IPS DF 4.7 (cell line): ENCODE results near the gene DTYMK.
"Not testable (repeated sequence)": the region's sequence is repeated elsewhere in the genome, so short reads cannot be mapped to it uniquely, and the experiment has no call there.

Experiments used
- DNase-seq: peaks from one replicate; pipeline ENCODE4 v3.0.0-alpha.2; 2013; ENCODE audit warnings: low spot score; ENCODE audit errors: extremely low read depth

The DTYMK gene, protein sequence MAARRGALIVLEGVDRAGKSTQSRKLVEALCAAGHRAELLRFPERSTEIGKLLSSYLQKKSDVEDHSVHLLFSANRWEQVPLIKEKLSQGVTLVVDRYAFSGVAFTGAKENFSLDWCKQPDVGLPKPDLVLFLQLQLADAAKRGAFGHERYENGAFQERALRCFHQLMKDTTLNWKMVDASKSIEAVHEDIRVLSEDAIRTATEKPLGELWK

DNA sequence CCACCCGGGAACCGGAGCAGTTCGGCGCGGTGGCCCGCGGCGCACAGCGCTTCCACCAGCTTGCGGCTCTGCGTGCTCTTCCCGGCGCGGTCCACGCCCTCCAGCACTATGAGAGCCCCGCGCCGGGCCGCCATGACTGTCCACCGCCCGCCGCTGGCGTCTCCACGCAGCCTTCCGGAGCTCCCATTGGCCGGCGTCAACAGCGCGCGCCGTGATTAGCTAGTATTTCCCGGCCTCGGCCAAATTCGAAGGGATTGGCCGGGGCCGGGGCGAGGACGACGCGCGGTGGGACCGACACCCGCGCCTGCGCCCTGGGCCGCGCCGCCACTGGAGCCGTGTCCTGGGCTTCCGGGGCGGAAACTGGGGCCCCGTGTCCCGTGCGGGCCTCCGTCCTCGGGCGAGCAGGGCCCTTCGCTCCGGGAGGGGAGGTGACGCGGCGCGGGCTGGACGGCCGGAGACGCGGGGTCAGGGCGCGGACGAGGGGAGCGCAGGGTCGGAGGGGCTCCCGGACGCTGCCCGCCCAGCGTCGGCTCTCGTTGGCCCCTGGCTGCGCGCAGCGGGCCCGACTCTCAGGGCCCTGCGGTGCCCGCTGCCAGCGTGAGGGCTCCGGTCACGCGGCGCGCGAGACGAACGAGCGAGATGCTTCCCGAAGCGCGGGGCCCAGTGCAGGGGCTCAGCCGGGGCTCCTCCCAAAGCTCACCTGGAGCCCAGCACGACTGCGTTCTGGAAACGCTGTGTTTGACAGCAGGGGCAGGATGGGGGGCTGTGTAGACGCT lies at the start of gene DTYMK:
Gene DTYMK, minus strand, starts transcription at position 166 of the 776 bp plus-strand sequence. Its CDS starts 32 bp downstream, at position 134.
- no peak for DNase-seq

DNA sequence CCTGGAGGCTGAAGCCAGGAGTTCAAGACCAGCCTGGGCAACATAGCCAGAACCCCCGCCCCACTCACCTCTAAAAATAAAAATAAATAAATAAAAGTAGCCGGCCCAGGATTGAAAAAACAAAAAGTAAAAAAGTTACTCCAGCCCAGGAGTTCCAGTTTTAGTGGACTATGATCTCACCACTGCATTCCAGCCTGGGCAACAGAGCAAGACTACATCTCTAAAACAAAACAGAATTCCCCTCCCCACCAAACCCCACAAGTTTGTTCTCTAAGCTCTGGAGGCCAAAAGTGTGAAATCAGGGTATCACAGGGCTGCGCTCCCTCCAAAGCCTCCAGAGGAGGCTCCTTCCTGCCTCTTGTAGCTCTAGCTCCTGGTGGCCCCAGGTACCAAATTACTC lies 49.5 kb upstream of the DTYMK start:
- no peak for DNase-seq

DNA sequence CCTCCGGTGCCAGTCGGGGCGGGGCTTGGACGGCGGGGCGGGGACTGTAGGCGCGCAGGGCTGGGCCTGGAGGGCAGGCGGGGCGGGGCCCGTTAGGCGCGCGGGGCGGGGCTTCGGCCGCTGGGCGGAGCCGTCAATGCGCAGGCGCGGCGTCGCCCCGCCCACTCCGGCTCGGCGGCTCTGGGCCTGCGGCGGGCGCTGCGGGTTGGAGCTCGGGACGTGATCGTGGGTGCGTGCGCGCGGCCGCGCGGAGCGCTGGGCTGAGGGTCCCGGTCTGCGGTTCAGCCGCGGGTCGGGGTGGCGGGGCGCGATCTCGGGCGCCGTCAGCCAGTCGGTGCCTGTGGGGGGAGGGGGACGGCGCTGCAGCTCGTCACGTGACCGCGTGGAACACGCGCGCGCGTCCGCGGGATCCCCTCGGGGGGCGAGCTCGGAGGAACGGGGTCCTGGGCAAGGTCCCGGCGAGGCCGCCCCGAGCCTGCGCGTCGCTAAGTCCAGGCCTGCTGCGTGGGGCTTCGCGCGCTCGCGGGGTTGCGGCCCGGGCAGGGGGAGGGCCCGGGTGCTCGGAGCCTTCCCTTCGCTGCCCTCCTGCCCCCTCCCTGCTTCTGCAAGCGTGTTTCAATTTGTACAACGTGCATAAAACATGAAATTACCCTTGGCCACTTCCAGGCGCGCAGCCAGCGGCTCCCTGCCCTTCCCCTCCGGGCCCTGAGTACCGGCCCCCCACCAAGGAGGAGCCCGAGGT lies 48.0 kb upstream of the DTYMK start, which contains the start of gene D2HGDH:
Gene D2HGDH, plus strand, starts transcription at position 164 of the 742 bp plus-strand sequence. CDS start 595 bp downstream, outside the sequence.
- DNase-seq: no peak

DNA sequence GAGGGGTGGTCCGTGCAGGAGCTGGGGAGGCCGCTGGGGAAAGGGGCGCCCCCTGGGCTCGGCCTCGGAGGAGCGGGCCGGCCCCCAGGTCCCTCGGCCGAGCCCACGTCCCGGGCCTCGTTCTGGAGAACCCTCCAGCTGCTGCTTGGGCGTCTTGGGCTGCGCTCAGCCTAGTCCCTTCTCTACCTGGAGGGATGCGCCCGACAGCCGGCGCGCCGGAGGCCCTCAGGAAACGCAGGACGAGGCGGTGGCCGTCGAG lies 47.5 kb upstream of the DTYMK start:
- DNase-seq: no peak

DNA sequence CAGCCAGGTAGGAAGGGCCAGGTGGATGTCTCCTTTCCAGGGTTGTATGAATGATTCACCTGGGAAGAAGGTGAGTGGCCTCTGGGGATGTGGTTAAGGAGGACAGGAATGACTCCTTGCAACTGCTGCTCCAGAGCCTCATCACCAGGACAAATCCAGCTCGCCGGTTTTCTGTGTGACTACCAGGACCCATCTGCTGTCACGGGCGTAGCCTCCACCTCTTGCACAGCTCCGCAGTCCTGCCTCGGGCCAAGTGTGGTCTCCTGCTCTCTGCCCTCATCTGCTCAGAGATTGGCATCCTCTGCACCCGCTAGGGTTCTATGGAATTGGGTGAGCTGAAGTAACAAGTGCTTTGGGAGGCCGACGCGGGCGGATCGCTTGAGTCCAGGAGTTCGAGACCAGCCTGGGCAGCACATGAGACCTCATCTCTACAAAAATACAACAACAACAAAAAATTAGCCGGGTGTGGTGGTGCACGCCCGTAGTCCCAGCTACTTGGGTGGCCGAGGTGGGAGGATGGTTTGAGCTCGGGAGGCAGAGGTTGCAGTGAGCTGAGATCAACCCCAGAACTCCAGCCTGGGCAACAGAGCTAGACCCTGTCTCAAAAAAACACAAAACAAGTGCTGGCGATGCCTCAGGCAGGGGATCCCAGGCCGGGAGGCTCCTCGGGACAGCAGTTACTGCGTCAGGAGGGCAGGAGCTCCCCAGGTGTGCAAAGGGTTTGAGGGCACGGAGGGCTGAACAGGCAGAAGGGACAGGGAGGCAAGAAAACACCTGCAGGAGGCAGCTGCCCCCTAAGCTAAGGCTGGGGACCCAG lies 47.0 kb upstream of the DTYMK start:
- no peak for DNase-seq

DNA sequence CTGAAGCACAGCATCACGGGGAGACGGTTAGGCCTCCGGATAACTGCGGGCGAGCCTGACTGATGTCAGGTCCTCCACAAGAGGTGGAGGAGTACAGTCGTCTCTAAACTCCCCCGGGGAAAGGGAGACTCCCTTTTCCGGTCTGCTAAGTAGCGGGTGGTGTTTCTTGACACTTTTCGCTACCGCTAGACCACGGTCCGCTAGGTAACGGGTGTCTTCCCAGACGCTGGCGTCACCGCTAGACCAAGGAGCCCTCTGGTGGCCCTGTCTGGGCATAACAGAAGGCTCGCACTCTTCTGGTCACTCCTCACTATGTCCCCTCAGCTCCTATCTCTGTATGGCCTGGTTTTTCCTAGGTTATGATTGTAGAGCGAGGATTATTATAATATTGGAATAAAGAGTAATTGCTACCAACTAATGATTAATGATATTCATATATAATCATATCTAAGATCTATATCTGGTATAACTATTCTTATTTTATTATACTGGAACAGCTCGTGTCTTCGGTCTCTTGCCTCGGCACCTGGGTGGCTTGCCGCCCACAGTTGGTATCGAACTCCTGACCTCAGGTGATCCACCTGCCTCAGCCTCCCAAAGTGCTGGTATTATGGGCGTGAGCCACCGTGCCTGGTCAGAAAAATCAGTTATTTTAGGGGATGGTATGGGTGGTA lies 46.0 kb upstream of the DTYMK start:
- not testable (repeated sequence) for DNase-seq

DNA sequence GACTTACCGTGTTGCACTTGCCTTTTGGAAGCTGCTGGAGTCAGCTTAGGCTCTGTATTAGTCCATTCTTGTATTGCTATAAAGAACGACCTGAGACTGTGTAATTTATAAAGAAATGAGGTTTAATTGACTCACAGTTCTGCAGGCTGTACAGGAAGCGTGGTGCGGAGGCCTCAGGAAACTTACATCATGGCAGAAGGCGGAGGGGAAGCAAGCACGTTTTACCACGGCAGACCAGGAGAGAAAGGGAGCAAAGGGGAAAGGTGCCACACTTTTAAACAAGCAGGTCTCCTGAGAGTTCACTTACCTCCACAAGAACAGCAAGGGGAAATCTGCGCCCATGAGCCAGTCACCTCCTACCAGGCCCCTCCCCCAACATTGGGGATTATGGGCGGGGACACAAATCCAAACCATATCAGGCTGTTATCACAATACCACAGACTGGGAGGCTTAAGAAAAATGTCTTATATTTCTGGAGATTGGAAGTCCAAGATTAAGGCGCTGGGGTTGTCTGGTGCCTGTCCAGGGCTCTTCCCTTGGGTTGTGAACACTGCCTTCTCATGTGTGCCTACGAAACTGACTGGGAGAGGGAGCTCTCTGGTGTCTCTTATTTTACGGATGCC lies 44.2 kb upstream of the DTYMK start:
- DNase-seq: no peak

DNA sequence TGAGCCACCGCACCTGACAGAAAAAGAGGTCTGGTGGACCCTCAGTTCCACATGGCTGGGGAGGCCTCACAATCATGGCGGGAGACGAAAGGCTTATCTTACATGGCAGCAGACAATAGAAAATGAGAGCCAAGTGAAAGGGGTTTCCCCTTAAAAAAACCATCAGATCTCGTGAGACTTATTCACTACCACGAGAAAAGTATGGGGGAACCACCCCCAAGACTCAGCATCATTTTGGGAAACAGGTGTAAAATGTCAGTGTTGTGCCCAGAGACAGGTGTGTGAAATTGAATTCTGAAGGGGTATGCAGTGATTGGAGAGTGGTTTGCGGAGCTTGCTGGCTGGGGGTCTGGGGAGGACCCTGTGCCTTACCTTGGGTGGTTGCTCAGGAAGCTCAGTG lies 43.3 kb upstream of the DTYMK start:
- DNase-seq: no peak

DNA sequence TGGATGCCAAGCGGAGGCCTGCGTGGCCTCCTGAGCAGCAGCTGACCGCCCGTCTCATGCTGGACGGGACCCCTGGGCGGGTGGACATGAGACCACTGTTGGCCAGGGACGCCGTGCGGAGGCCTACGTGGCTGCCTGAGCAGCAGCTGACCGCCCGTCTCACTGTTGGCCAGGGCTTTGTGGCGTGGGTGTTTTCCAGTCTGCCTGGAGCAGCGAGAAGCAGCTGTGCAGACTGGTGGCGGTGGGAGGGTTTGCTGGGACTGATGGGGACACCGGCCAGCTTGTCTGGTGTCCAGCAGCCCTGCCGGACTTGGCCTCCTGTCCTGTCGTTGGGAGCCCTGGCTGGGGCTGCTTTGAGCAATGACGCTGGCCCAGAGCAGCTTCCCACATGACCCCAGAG lies 42.0 kb upstream of the DTYMK start:
- no peak for DNase-seq

DNA sequence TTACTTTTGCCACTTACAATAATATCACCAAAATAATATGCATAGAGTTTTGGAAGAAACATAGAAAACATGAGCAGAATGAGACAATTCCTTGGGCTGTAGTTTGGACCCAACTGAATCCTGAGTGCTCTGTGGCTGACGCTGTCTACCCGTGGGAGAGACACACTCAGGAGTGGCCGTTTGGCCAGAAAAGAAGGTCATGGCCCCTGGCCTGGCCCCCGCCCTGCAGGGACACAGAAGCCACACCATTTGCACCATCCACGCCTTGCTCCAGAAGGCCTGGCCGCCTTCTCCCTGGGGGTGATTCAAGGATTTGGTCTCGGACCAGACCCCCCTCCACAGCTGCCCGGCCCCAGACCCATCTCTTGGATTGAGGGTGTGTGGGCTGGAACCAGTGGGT lies 41.4 kb upstream of the DTYMK start:
- DNase-seq: no peak

DNA sequence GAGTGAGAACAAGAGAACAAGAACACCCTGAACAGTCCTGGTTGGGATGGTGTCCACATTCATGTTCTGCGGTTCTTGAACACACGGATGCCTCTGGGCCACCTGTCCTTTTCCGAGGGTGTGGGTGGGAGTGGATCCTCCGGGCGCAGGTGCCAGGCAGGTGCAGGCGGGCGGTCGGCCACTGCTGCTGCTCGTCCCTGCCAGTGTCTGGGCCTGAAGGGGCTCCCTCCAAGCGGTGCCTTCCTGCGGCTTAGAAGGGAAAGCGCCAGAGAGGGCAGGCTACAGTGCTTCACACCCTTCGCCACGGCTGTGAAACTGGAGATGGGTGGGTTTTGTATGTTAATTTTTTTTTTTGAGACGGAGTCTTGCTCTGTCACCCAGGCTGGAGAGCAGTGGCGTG lies 39.8 kb upstream of the DTYMK start:
- no peak for DNase-seq

DNA sequence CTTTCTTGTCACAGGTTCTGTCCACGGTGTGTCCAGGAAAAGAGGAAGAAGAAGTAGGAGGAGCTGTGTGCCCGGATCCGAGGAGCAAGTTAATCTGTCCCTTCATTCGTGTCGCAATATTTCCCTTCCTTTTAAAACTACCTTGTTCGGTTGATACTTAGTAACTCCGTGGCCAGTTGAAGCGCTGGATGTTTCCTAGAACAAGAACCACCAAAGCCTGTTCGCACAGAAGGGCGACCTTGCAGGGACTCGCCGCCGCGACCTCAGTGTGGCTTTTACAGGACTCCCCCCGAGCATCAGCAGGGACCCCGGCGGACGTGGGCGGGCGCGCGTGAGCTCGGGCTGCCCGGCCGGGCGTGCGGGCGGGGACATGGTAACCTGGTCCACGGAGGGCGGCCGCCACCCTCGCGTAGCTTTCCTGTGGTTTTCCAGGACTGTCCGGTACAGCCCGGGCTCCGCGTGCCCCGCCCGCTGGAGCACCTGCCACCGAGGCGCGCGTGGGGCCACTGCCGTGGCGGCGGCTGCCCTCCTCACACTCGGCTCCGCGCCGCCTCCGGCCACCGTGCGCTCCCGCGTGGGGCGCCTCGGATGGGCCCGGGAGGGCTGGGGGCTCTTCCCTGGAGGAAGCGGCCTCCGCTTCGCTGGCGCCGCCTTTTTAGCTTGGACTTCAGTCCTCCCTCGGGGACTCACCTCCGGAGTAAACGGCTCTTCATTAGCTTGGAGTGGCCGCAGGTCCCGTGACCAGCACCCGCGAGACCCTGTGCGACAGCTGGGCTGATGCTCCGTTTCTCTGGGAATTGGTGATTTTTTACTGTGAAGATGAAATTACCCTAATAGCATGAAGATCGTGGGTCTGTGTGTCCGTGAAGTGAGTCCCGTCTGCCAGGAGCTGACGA lies 38.6 kb upstream of the DTYMK start:
- no peak for DNase-seq

DNA sequence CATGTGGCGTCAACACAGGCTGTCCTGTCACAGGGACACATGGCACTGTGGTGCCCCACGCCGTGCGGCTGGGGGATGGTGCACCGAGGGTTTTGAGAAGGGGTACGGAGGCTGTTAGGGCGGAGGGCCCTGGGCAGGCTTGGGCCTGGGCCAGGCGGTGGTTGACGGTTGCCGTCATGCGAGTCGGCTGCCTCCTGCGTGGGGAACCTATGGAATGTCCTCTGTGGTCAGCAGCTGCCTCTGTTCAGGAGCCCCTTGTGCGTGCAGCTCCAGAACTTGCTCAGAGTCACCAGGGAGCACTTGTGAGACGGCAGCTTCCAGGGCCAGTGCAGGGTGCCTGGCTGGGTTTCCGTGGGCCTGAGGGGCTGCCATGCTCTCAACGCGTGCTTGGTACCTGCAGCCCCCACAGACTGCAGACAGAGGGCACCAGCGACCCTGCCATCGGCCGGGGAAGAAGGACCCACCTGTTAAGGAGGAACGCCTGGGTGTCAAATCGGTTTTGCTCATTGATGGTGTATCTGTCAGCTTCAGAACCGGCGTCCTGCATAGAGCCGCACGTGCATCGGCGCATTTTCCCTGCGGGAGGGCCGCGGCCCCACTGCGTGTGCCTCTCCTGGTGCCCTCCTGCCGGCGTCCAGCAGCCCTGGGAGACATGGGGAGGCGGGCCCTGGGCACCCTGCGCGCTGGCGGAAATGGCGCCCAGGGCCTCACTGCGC lies 37.8 kb upstream of the DTYMK start:
- no peak for DNase-seq

DNA sequence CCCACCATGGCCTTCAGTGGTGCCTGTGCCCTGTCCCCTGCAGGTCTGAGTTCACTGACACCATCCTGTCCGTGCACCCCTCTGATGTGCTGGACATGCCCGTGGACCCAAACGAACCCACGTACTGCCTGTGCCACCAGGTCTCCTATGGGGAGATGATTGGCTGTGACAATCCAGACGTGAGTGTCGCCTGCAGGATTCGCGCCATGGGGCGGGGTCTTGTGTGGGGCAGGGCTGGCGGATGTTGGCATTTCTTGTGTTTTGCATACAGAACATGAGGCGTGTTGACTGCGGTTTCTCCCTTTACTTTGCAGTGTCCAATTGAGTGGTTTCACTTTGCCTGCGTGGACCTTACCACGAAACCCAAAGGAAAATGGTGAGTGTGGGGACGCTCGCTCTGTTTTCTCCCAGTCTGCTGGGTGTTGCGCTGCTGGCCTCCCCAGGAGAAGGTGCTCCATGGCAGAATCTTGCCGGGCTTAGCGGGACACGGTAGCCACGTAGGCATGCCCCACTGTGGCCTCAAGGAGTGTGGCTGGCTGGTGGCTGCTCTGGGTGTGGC lies 36.4 kb upstream of the DTYMK start:
- no peak for DNase-seq

DNA sequence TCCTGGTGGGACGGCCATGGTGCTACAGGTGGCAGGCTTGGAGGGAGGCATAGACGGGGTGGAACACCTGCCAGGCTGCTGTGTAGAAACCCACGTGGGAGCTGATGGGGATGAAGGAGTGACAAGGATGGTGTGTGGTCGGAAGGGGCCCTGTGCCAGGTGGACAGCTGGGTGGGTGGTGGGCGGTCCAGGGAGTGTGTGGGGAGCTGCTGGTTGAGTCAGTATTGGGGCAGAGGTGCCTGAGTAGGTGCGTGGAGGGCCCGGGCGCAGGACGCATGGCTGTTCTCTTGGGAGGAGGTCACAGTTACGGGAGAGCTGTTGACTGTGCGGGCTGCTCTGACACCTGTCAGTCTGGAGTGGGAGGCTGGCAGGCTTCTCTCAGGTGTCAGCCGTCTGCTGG lies 35.2 kb upstream of the DTYMK start:
- no peak for DNase-seq

DNA sequence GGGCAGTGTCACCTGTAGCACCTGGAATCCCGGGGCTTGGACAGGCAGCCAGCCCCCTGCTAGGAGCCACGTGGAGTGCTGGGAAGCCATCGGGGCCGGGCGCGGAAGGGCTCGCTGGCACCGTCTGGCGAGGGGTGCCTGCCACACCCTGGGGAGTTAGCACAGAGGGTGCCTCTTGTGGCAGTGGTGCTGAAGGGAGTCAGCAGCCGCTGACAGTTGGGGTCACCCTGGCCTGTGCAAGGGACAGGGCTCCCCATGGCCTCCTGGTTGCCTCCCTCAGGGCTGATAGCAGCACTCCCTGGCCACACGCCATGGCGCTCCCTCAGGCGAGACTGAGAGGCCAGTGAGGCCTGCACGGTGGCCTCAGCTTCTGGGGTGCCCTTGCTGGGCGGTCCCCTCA lies 33.9 kb upstream of the DTYMK start:
- no peak for DNase-seq

DNA sequence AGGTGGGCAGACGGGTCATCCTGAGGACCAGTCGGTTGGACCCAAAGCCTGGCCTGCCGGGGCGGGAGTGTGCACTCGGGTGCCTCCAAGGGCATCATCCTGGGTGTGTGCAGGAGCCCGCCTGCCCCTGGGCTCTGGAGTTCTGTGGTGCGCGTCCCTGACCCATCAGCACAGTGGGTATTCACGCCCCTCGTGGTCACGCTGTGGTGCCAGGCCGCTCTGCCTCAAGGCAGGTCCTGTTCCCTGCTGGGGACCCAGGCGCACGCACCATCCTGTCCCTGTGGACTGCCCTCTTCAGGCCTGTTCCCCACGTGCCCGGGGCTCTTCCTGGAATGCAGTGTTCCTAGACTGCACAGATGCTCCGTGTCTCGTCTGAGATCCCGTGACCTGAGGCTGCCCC lies 33.5 kb upstream of the DTYMK start:
- no peak for DNase-seq

DNA sequence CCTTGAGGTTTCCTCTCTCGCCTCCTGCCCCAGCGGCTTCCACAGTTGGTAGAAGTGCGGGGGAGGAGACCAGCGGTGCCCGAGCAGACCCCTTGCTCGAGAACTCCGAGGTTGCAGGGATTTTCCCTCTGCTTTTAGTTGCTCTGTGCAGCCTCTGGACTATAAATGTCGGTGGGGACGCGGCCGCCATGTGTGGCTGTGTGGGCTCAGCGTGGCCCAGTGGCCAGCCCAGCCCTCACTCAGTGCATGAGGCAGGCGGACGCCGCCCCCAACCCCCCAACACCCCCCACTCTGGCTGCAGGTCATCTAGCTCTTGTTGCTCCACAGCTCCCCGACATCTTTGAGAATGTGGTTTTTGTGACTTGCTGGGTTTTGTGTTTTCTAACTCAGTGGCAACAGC lies 32.5 kb upstream of the DTYMK start:
- DNase-seq: no peak

DNA sequence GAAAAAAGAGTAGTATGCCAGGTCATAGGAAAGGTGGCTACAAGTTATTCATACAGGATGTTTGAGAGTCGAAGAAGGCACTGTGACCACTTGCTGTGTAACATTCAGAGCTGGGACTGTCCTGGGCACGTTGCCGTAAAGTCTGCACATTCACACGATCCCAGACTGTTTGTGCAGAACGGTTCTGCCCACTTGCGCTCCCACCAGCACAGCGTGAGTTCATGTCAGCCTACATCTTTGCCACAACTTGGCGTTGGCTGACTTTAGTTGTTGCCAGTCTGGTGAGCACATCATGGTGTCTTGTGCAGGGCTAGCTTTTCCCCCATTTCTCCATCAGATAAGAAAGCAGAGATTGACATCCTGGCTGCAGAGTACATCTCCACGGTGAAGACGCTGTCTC lies 22.3 kb upstream of the DTYMK start:
- no peak for DNase-seq
